NCI-H128 (cell line): ENCODE results near the gene CTDP1.

ENCODE experiments used
- DNase-seq: peaks from one replicate; lab custom pipeline; 2025; ENCODE audit not compliant: unreplicated experiment; lab: John Stamatoyannopoulos, UW

Gene CTDP1

DNA sequence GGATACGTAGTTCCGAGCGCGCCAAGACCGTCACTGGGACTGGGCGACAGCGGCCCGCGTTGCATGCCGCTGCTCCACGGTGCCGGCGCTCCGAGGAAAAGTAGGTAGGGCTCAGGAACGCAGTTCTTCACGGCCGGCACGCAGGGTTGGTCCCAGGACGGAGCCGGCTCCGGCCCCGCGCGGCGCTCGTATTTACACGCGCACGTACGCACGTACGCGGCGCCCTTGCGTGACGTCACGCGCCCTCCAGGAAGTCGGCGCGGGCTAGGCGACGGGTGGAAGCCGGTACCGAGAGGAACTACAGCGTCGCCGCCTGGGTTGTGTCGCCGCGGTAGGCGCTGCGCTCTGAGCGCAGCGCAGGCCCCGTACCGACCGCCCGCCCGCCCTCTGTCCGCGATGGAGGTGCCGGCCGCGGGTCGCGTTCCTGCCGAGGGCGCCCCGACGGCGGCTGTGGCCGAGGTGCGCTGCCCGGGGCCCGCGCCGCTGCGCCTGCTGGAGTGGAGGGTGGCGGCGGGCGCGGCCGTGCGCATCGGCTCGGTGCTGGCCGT lies at the start of gene CTDP1:
TSS of gene CTDP1 (plus strand) at position 252 of the 548 bp plus-strand sequence. CDS start at position 397, 145 bp downstream.
- peak; percentile 81 for DNase-seq

DNA sequence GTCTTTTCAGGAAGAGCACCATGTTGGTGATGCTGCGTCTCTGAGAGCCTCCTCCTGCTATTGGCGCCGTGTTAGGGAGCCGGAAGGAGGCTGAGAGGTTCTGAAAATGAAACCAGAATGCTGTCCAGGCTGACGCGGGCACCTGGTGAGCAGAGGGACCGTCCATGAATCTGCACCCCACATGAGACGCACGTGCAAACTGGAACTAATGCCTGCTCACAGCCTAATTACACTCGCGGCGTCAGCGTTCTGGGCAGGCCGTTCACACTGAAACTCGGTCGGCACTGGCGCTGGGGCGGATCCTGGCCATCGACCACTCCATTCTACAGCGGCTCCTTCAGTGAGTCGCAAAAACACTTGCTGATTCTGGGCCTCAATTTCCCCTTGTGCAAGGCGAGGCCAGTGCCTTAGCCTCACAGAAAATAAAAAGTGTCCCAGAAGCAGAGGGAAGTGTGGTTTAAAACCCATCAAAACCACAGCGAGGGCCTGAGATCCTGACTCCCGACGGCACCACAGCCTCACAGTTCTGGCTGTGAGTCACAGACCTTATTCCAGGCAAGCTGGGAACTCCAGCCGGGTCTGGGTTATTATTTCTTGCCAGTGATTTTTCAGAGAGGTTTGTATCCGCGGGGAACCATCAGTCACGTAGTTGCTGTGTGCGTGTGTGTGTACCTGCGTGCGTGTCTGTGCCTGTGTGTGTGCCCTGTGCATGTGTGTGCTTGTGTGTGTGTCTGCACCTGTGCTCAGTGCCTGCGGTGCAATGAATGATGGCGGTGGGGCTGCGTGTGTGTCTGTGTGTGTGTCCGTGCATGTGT lies 49.1 kb upstream of the CTDP1 start:
- DNase-seq, result no peak

DNA sequence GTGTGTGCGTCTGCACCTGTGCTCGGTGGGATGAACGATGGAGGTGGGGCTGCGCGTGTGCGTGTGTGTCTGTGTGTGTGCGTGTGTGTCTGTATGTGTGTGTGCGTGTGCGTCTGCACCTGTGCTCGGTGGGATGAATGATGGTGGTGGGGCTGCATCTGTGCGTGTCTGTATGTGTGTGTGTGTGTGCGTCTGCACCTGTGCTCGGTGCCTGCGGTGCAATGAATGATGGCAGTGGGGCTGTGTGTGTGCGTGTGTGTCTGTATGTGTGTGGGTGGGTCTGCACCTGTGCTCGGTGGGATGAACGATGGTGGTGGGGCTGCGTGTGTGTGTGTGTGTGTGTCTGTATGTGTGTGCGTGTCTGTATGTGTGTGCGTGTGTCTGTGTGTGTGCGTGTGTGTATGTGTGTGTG lies 48.5 kb upstream of the CTDP1 start:
- DNase-seq, result no peak

- no peak for DNase-seq
Measured at GRCh38 chr18:79631761-79632446, 47.7 kb upstream of the CTDP1 start.

- no peak for DNase-seq
Measured at GRCh38 chr18:79632765-79633164, 46.8 kb upstream of the CTDP1 start.

GRCh38 chr18:79634186-79634585 lies 45.4 kb upstream of the CTDP1 start:
- no peak for DNase-seq

DNA sequence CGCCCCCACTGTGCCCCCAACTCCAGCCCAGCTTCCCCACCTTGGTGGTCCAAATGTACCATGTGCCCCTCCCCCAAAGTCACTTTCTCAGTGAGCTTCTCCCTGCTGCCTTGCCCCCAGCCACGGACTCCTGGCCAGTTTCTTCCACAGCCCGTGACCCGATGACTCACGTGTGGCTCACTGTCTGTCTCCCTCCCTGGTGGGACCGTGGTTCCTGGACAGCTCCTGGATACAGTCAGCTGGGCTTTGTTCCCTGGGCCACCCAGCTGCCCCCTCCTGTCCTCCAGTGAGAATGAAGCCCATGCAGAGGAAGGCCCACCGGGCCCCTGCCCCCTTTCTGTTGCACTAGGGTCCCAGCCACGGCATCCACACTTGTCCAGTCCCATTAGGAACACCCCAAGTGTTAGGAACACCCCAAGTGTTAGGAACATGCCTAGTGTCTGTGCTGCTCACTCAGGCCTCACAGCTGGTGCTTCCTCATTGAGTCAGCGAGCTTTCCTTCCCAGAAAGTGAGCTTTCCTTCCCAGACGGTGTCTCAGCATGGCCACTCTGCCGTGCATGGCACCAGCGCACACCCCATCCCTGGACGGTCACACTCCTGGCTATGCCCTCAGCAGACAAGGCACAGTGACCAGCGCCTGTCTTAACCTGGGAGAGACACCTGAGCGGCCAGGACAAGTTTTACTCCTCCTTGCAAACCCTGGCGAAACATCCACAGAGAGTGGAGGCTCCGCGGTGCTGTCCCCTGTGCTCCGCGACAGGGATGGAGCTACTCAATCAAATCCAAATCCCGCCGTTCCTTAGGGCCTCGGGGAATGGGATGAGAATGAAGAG lies 44.8 kb upstream of the CTDP1 start:
- DNase-seq, result no peak

DNA sequence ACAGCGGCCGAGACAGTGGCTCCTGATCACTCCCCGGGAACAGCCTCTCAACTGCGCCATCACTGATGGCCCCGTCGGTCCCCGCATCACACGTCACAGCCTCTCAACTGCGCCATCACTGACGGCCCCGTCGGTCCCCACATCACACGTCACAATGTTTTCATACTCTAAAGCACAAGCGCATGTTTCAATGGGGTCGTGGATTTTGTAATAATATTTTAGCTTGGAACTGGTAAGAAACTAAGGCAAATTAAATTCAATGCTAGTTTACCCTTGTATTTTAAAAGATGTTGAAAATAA lies 44.2 kb upstream of the CTDP1 start:
- no peak for DNase-seq

GRCh38 chr18:79637181-79637920 lies 42.3 kb upstream of the CTDP1 start:
- no peak for DNase-seq

DNA sequence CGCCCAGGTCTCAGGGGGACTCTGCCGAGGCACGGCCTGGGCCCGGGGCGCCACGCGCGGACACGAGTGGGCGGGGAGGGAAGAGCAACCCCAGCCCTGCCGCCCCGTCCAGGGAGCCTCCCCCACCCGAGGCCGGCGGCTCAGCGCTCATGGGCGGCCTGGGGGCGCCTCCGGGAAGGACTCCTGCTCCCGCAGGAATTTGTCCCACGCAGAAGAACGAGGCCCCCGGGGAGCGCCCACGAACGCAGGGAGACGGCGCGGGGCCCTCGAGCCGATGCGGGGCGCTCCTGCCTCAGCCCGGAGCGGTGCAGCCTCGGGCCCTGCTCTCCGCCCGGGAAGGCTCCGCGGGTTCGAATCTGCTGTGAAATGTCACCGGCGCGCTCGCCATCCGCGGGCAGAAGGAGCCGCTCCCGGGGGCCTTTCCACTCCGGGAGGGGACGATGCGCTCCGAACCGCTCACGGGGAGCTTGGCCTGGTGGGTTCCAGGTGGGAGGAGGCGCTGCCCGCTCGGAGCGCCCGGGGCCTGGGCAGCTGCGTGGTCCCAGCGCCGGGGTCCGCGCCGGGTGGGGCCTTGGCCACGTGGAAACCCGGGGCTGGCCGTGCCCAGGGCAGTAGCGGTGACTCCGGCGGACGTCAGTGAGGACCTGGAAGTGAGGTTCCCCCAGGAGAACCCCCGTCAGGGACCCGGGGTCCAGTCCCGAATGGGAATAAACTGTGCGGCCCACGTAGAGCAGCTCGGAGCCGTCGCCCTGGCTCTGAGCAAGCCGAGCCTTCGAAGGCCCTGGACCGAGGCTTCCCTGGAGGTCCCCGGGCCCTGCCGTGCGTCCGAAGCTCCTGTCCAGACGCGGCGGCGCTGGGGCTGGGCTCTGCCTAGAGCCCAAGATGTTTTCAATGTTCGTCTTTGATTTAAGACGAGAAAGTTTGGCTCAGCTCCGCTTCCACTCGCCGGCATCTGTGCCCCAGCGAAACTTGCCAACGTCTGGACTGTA lies 41.4 kb upstream of the CTDP1 start:
- no peak for DNase-seq

DNA sequence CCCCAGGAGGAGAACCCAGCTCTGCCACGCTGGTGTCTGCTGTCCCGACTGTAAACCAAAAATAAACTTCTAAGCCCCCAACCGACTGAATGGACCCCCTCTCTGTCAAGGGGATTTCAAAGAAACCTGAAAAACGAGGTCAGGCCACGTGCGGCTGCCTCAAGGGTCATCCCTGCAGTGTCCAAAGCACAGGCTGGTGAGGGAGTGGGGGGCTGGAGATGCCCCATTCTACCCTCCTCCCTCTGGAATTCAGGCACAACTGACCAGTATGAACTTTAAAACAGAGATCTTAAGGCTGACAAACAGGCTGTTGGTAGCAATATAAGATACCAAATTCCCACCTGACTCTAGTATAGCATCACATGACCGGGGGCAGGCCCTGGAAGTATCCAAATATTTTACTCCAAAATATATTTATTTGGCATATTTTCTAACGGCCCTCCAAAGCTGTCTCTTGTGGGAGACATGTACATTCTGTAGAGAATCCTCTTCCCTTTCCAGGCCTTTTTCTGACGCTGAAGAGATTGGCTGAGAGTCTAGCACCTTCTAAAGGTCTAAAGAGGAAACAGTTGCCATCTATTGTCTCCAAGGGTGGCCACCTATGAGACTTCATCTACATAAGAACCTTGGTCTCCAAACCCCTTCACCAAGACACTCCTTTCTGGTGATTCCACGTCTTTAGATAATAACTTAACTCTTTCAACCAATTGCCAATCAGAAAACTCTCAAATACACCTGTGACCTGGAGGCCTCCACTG lies 40.4 kb upstream of the CTDP1 start:
- no peak for DNase-seq

GRCh38 chr18:79640064-79640672 lies 39.4 kb upstream of the CTDP1 start:
- no peak for DNase-seq

DNA sequence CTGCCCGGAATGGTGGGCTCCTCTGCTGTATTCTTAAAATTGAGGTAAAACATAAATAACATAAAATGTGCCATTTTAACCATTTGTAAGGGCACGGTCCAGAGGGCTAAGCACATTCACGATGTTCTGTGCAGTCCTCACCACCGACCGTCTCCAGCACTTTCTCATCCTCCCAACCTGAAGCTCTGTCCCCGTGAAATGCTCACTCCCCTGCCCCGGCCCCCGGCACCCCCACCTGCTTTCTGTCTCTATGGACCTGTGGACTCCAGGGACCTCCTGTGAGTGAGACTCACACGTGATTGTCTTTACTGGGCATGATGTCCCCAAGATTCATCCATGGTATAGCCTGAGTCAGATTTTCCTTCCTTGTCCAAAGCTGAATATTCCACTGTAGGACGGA lies 38.7 kb upstream of the CTDP1 start:
- DNase-seq, result no peak

DNA sequence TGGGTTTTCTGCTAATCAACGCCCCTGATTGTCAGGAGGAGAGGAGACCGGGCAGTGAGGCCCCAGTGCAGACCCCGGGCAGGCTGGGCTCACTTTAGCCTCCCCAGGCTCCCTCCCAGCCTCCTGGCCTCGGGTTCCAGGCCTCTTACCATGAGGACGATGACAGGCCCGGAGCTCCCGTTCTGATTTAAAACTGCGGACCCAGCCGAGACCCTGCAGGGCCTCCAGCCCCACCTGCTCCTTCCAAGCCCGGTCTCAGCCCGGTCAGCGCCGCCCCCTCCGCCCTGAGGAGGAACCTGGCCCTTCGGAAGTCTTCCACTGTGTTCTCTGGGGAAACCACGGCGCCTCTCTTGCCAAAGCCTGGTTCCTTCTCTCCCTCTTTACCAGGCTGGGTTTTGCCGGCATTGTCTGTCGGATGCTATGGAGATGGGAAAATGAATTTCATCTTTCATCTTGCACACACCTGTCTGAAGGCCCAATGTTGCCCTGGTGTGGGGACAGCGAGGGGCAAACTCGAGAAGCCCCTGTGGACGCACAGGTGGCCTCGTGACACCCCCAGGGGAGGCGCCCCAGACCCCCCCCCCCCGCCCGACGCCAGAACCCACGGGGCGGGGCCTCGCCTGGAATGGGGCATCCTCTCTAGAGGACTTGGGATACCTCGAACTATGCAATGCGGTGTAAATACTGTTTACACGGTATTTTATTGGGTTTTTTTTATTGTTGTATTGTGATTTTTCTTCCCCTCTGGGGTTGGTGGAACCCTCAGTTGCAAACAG lies 37.7 kb upstream of the CTDP1 start:
- no peak for DNase-seq

- DNase-seq, result no peak
Measured at GRCh38 chr18:79642626-79643025, 37.0 kb upstream of the CTDP1 start.

DNA sequence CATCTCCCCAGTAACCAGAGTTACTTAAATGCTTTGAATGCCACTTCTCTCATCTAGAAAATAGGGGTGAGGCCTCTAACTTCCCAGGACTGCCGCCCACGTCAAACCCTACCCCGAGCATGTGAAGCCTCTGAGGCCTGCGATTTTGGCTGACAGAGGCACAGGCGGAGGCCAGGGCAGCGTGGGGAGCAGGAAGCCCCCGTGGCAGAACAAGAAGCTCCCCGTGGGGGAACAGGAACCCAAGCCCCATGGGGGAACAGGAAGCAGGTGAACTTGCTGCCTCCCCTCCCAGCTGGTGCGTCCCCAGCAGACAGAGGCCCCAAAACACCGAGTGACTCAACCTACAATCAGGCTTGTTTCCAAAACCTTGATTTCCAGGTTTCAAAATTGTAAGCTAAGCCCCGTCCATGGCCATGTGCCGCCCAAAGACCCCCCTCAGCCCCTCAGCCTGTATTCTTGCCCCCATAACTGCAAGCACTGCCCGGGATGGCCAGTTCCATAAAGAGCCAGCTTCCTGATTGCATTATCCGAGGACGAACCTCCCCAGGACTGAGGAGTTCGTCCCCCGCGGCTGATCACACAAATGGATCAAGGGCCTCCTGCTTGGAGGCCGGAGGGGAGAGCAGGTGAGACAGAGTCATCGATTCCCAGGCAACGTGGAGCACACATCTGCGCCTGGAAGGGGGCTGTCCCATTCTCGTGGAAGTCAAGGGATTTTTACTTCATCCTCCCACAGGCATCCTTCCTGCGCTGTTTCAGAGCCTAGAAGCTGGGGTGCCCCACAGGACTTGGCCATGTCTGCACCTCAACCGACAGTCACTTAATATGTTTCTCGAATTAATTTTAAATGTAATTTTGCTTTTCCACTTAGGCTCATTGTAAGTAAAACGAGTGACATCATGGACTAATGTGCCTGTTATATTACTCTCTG lies 36.3 kb upstream of the CTDP1 start:
- DNase-seq, result no peak
